Colonic mucosa (tissue), 4 donors: ENCODE measurements around the gene VDAC2. TPM values are rescaled to one million over a fixed set of nuclear protein-coding genes. Genes with fewer than 3 reads are reported as not detected.
A peak's percentile ranks its signal among the peaks of the same experiment; 100 is the strongest.

Experiments used
- DNase-seq: peaks from one replicate; pipeline ENCODE4 v3.0.0-alpha.2; 2020
- H3K27ac ChIP-seq: fragments of 200-600 bp; one replicate; pipeline ENCODE4 v1.8.0; 2021
- H3K27me3 ChIP-seq: fragments of 200-600 bp; one replicate; pipeline ENCODE4 v1.8.0; 2021
- H3K36me3 ChIP-seq: fragments of 200-600 bp; one replicate; pipeline ENCODE4 v1.8.0; 2021
- H3K4me1 ChIP-seq: fragments of 200-600 bp; one replicate; pipeline ENCODE4 v1.8.0; 2021; ENCODE audit warnings: mild to moderate bottlenecking
- H3K4me3 ChIP-seq: fragments of 200-600 bp; one replicate; pipeline ENCODE4 v1.8.0; 2021
- H3K9ac ChIP-seq, 2 donors: one replicate each; pipeline ENCODE4 v1.7.0; 2013; ENCODE audit warnings: control low read depth in 2 of 2, low read depth in 2 of 2, low read length in 2 of 2
- H3K9me3 ChIP-seq: fragments of 200-600 bp; one replicate; pipeline ENCODE4 v1.8.0; 2021
- CTCF ChIP-seq: fragments of 200-600 bp; IDR thresholded peaks from one replicate; pipeline ENCODE4 v1.8.0; 2022; ENCODE audit warnings: antibody characterized with exemption, mild to moderate bottlenecking
- intact Hi-C: fragments of 100-400 bp; cut with DNase I; formaldehyde crosslinking; loops from one replicate; pipeline ENCODE4 v1.14.1; 2022
- total RNA-seq, 2 donors: library from RNA; stranded (reverse); fragmentation: NEBNext Ultra II Directional in 1 of 2; extraction: Animal tissue kit (Norgen Biotek cat#: 25700) in 1 of 2; gene quantifications; one replicate each; pipeline ENCODE4 v1.2.1, GENCODE V29; 2021
- donor health status: healthy.
- donor health status: DM: no; HTN: no; CAD: no.
- donor health status: DM: no; HTN: no; CAD: no.

VDAC2 gene
- total RNA-seq, 2 donors from 2014 or later: 314 to 430 TPM

- intact Hi-C loops: no loop called here
- no peaks in the 10 kb centered on the region for H3K27me3 ChIP-seq
- no peak for TF ChIP-seq CTCF
- H3K4me3 ChIP-seq: no peak overlapping the region
- H3K9ac ChIP-seq: peak overlapping the region in 1 of 2 donors; percentile 34
- peak overlapping the region; percentile 19 for H3K27ac ChIP-seq
- no peaks in the 10 kb centered on the region for H3K4me1 ChIP-seq
- H3K36me3 ChIP-seq: no peaks in the 10 kb centered on the region
- DNase-seq: peak; percentile 48
- no peaks in the 10 kb centered on the region for H3K9me3 ChIP-seq
Measured at GRCh38 chr10:75261813-75262705, 51.5 kb downstream of the VDAC2 start.

- Histone ChIP-seq H3K4me1 (no peaks in the 10 kb centered on the region), H3K4me3 (no peak overlapping the region), H3K9me3 (no peaks in the 10 kb centered on the region), H3K27me3 (no peaks in the 10 kb centered on the region), H3K9ac (no peak overlapping the region), H3K36me3 (no peaks in the 10 kb centered on the region), H3K27ac (no peak overlapping the region)
- intact Hi-C loops: no loop called here
- peak; percentile 42 for DNase-seq
- TF ChIP-seq CTCF: no peak
Measured at GRCh38 chr10:75263806-75264205, 53.2 kb downstream of the VDAC2 start.

- H3K27me3 ChIP-seq: no peaks in the 10 kb centered on the region
- no peaks in the 10 kb centered on the region for H3K4me1 ChIP-seq
- intact Hi-C loops: no loop called here
- no peak overlapping the region for H3K4me3 ChIP-seq
- TF ChIP-seq CTCF: no peak
- no peak overlapping the region for H3K9ac ChIP-seq
- no peaks in the 10 kb centered on the region for H3K36me3 ChIP-seq
- H3K9me3 ChIP-seq: no peaks in the 10 kb centered on the region
- no peak overlapping the region for H3K27ac ChIP-seq
- no peak for DNase-seq
Measured at GRCh38 chr10:75265856-75266255, 55.3 kb downstream of the VDAC2 start.

GRCh38 chr10:75266945-75267344 lies 56.3 kb downstream of the VDAC2 start:
- no peaks in the 10 kb centered on the region for H3K36me3 ChIP-seq
- no peak for TF ChIP-seq CTCF
- H3K9me3 ChIP-seq: no peaks in the 10 kb centered on the region
- H3K9ac ChIP-seq: no peak overlapping the region
- H3K27me3 ChIP-seq: no peaks in the 10 kb centered on the region
- no peak overlapping the region for H3K4me3 ChIP-seq
- no peak for DNase-seq
- H3K27ac ChIP-seq: no peak overlapping the region
- no peaks in the 10 kb centered on the region for H3K4me1 ChIP-seq
- intact Hi-C loops: no loop called here

GRCh38 chr10:75269605-75270004 lies 59.0 kb downstream of the VDAC2 start:
- no peak for TF ChIP-seq CTCF
- intact Hi-C loops: no loop called here
- Histone ChIP-seq H3K4me3 (no peak overlapping the region), H3K9me3 (no peaks in the 10 kb centered on the region), H3K27me3 (no peaks in the 10 kb centered on the region), H3K9ac (no peak overlapping the region), H3K27ac (no peak overlapping the region), H3K4me1 (no peaks in the 10 kb centered on the region), H3K36me3 (no peaks in the 10 kb centered on the region)
- no peak for DNase-seq
